EL (cell line): Measurements from ENCODE around the gene SHC3.

Source experiments
- DNase-seq: peaks from one replicate; pipeline ENCODE4 v3.0.0-alpha.2; 2016

Gene SHC3

DNA sequence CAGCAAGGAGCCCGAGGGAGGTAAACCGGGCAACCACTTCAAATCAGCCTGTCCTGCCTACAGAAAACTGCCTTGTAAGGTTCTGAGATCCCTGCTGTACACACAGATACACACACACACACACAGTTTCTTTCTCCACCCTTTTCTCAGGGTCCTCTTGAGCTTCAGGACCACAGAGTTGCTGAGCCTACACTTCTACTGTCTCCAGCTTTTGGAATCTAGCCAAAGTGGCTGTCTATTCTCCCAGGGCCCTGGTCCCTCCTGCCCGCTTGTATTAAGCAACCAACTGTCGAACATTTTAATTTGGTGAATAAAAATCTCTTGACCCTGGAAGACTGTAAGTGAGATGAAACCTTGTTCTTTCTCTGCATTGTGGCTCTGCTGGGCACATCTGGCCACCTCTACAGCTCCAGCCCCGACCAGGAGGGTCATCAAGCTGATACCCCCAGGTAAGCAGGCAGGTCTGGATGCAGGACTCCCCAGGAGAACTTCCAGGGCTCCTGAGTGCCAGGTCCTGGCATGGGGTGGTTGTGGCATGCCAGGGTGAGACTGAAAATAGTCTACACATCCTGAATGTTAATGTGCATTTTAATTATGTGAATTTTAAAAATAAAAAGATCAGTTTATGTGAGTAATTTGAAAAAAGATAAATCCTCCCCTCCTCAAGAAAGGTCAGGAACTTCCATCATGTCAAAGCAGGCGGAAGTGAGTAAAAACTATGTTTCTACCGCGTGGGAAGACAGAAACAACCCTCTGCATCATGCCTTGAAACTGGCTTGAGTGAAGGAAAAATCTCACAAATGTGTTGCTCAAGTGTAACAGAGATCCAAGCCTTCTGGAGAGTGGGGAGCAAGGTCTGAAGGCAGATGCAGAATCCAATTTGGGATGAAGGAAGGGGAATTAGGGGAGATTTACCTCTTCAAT is 202.4 kb downstream of the SHC3 start:
- DNase-seq: no peak

DNA sequence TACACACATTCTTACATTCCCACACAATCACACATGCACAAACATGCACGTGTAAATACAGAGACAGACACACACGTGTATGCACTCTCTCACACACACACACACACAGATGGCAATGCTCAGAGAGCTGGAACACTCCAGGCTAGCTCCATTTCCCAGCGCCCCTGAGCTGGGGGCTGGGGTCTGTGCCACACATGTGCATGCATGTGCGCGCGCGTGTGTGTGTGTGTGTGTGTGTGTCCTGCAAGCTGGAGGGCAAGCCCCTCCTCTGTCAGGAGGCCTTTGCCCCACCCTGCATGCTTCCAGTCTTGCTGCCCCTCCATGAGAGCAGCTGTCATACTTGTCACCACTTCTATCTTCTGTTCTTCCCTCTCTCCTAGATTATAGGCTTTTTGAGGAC is 204.0 kb downstream of the SHC3 start:
- no peak for DNase-seq

DNA sequence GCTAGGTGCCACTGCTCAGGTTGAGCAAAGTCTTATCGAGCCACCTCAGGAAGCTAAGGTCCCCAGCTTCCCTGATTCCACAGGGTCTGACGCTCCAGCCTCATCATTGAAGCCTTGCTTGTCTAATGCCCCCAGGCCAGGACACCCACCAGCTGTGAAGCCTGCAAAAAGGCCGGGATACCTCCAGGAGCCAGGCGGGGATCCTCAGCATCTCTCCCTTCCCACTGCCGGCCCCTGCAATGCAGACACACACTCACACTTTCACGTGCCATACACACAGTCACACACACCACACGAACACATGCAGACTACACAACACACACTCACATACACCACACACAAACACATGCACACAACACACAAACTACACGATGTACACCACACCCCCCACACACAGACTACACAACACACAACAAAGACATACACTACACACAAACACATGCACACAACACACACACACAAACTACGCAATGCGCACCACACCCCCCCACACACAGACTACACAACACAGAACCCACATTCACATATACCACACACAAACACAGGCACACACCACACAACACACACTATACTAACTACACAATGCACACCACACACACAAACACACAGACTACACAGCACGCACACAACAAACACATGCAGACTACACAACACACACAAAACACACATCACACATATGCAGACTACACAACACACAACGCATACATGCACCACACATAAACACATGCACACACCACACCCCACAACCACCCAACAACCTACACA is 205.2 kb downstream of the SHC3 start:
- DNase-seq: no peak

DNA sequence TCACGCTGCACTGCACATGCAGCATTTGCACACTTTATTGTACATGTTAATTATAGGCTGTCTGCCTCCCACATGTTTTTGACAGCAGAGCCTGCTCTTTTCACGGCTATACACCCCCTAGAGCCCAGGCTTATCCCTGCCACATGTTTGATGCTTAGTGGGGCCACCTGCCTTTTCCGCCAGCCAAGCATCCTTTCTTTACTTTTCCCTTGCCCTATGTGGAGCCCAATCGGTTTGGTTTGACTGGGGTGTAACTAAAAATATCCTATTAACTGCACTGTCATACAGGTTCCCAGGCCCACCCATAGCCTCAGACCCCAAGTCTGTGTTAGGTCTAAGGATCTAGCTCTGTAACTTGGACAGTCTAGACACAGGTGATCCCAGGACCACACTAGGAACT is 206.2 kb downstream of the SHC3 start:
- DNase-seq: no peak

DNA sequence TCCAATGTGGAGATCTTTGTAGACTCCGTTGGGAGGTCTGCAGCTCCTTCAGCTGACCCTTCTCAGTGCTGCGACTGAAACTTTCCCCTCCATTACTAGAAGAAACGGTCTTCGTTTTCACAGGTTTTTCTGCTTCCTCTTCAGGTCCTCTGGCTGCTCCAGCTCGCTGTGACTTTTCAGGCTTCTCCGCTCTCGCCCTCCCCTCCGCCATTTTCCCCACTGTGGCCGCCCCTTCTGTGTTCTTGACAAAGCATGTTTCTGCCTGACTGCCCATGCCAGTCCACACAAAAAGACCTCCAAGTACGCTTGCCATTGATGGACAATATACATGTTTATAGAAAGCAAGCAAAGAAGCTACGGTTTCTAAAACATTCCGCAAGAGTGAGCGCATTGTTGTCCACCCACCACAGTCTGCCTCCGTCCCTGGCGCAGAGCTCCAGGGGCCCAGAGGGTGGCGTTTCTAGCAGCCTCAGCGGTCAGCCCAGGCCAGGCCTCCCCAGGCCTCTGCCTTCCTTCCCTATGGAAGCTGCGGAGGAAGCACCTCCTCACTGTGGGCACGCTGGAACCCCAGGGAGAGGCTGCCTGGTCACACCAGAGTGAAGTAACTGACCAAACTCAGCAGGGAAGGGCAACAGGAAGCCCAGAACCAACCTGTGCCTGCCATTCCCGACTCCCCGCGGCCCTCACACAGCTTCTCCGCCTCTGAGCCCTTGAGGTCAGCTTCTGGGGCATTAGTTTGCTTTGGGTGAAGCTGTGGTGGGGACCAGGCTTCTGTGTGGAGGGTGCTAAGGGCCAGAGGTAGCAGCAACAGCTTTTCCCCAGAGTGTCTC is 207.3 kb downstream of the SHC3 start:
- DNase-seq: no peak

DNA sequence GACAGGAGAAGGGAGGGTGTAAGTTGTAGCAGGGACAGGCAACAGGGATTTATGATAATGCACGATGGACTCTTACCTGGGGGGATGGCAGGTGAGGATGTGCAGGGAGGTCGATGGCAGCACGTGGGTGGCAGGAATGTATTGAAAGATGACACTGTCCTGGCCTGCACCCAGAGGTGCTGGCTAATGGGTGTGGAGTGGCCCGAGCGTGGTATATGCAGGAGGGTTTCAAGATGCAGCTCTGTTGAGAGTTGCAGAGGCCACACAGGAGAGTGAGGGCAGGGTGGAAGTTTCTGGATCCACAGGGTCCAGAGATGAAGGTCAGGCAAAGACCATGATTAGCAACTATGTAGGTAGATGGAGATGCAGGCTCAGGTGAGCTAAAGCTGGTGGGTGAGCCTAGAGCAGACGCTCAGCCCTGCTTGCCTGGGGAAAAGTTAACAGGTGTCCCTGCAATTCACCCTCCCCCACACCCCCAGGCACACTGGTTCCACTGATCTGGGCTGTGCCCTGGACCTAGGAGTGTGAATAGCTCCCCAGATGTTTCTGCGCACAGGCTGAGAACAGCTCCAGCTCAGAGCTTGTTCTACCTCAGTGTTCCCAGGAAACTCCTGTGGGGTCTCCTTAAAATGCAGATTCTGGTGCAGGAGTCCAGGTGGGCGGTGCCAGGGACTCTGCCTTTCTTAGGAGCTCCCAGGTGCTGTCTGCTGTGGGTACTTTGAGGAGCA is 208.8 kb downstream of the SHC3 start:
- DNase-seq: no peak

DNA sequence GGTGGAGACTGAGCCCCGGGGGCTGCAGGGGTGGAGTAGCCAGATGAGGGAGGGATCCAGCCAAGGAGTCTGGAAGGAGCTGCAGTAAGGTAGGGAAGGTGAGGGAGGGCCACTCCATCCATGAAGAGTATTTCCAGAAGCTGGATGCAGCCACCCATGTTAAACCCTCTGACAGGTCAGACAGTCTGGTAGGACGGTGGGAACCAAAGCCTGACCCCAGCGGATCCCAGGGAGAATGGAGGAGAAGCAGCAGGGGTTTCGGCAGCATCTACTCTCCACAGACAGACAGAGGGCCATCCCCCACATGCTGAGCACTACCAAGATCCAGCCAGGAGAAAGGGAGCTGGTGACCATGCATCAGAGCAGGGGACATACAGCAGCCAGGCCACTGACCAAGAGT is 209.8 kb downstream of the SHC3 start:
- no peak for DNase-seq

DNA sequence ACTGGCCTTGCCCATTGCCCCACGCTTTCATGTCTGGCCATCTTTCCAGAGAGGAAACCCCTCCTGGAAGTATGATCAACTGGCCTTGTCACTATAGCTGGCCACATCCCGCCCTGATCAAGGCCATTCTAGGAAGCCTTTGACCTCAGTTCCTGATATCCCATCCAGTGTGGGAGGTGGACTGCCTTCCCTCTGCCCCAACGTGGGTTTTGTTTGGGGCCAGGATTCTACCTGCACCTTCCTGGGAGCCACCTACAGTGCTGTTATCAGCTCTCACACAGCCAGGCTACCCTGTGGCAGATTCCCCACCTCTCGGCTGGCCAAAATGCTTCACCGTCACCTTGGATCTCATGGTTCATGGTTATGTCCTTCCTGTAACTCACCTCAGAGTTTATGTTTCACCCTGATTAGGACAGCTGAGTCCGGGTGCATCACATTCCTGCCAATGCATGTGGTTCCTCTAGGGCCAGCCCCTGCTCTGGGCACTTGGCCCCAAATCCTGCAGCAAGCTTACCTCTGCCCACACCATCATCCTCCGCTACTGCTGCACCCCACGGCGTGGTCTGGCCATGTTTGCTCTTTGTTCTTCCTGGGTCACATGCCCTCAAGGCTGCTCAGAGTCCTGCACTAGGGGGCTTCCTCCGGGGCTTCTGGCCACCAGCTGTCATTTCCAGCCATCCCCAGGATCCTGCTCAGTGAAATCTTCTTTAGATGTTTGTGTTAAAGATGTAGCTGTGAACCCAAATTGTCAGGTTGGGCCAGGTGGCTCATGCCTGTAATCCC is 211.5 kb downstream of the SHC3 start:
- no peak for DNase-seq

DNA sequence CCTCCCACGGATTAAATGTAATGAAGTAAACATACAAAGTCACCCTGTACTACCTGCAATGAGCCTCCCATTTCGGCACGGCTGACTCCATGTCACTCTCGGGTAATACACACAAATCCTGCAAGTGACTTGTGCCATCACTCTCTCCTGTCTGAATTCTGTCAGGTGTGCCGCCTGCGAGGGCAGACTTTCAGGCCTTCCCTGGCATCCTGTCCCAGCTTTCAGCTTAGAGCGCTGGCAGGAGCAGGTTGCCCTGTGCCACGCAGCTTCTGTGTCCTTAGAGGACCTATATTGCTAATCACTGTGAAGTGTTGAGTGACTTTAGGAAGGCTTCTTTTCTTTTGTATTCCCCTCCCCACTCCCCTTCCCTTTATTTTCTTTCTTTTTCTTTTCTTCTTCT is 213.1 kb downstream of the SHC3 start:
- DNase-seq: no peak

DNA sequence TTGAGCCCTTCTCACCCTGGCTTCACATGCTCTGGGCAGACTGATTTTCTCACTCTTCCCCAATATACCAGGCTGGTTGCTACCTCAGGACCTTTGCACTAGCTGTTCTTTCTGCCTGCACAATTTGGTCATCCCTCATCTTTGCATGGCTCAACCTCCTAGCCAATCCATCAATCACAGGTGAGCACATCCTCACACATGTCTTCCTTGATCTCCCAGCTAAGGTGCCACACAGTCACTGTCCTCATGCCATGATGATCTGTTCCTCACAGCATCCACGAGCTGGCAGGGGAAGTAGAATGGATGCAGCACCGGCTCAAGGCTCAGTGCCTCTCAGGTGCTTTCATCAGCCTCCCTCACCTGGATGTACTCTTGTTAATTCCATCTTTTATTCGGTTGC is 218.0 kb downstream of the SHC3 start:
- no peak for DNase-seq

DNA sequence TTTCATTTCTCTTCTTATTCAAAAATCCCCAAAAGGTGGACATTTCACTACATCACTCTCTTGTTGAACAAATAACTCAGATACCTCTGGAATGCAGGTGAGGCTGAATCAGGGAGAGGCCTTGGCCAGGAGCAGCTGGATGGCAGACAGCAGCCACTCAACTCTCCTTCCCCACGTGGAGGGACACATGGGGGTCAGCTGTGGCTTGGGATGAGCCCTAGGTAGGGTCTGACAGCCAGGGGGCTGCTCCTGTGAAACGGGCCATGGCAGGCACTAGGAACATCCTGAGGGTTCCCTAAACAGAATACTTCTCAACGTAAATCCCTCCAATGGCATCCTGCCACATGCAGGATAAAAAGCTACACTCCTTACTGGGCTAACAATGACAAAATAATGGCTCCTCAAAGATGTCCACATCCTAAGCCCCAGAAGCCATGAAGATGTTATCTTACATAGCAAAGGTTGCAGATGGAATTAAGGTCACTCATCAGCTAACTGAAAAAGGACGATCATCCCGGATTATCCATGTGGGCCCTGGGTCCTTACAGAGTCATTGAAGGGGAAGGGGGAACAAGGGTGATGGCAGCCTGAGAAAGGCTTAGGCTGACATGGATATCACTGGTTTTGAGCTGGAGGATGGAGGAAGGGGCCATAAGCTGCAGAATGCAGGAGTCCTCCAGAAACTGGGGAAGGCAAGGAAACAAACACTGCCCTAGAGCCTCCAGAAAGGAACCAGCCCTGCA is 218.7 kb downstream of the SHC3 start:
- no peak for DNase-seq

DNA sequence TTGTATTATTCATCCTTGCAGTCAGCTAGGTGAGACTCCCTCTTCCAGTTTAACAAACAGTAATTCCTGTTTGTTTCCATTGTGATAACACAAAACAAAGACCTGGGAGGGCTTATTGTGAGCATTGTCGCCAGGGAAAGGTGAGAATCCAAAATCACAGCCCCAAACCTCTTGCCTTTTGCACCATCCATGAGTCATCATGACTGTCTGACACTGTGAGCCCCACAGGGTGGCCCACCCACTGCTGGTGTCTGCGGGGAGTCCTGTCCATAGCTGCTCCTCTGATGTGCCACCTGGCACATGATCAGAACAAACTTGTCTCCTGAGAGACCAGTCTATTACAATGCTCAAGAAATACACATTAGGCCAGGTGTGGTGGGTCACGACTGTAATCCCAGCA is 221.1 kb downstream of the SHC3 start:
- no peak for DNase-seq
